Mesenchymal stem cell (in vitro differentiated cells and primary cell): Measurements from ENCODE around the gene BCAS1. TPM values are rescaled to one million over a fixed set of nuclear protein-coding genes. Genes with fewer than 3 reads are reported as not detected.

Source experiments
- DNase-seq: peaks from one replicate; pipeline ENCODE4 v3.0.0-alpha.2; 2013
- H2AFZ ChIP-seq: one replicate; pipeline ENCODE4 v1.6.1; 2013; ENCODE audit warnings: low read depth, mild to moderate bottlenecking, control low read depth, inconsistent platforms, low read length, moderate library complexity
- H2AK5ac ChIP-seq: 2 replicates; pipeline ENCODE4 v1.6.1; 2013; ENCODE audit warnings: low read length, moderate library complexity, mild to moderate bottlenecking, inconsistent platforms; ENCODE audit not compliant: severe bottlenecking
- H2BK120ac ChIP-seq: one replicate; pipeline ENCODE4 v1.6.1; 2013; ENCODE audit warnings: low read depth, mild to moderate bottlenecking, inconsistent platforms, low read length, moderate library complexity
- H2BK12ac ChIP-seq, 2 experiments: one replicate each; pipeline ENCODE4 v1.6.1; 2013; ENCODE audit warnings: inconsistent platforms in 2 of 2, low read length in 2 of 2, mild to moderate bottlenecking in 2 of 2, moderate library complexity in 2 of 2, control low read depth in 1 of 2
- H2BK15ac ChIP-seq: one replicate; pipeline ENCODE4 v1.6.1; 2013; ENCODE audit warnings: mild to moderate bottlenecking, low read depth, inconsistent platforms; ENCODE audit not compliant: poor library complexity, severe bottlenecking
- H2BK5ac ChIP-seq: 2 replicates; pipeline ENCODE4 v1.6.1; 2013; ENCODE audit warnings: low read depth, mild to moderate bottlenecking, low read length, control low read depth, inconsistent platforms; ENCODE audit not compliant: poor library complexity, severe bottlenecking
- H3K14ac ChIP-seq, 2 experiments: one replicate each; pipeline ENCODE4 v1.6.1; 2013; ENCODE audit warnings: inconsistent platforms in 2 of 2, low read length in 2 of 2, control low read depth in 1 of 2, mild to moderate bottlenecking in 1 of 2, moderate library complexity in 1 of 2
- H3K18ac ChIP-seq, 2 experiments: one replicate each; pipeline ENCODE4 v1.6.1; 2013; ENCODE audit warnings: inconsistent platforms in 2 of 2, low read length in 2 of 2, control low read depth in 1 of 2, low read depth in 1 of 2, mild to moderate bottlenecking in 1 of 2
- H3K23ac ChIP-seq, 2 experiments: one replicate each; pipeline ENCODE4 v1.6.1; 2013; ENCODE audit warnings: inconsistent platforms in 2 of 2, low read length in 2 of 2, mild to moderate bottlenecking in 2 of 2, moderate library complexity in 2 of 2, control low read depth in 1 of 2
- H3K27ac ChIP-seq: 2 replicates; pipeline ENCODE4 v1.5.1; 2013; ENCODE audit warnings: mild to moderate bottlenecking, moderate library complexity, low read length, control low read depth, inconsistent platforms; ENCODE audit not compliant: poor library complexity, severe bottlenecking
- H3K27me3 ChIP-seq, 2 experiments: 2 replicates each; pipeline versions ENCODE4 v1.6.1 to v1.7.0; 2013; ENCODE audit warnings: low read length in 2 of 2, mild to moderate bottlenecking in 2 of 2, moderate library complexity in 2 of 2, control low read depth in 1 of 2, inconsistent platforms in 1 of 2; ENCODE audit not compliant: control insufficient read depth in 1 of 2, insufficient read depth in 1 of 2
- H3K36me3 ChIP-seq, 2 experiments: 2 replicates each; pipeline versions ENCODE4 v1.6.1 to v1.7.0; 2013; ENCODE audit warnings: low read length in 2 of 2, control low read depth in 1 of 2, inconsistent platforms in 1 of 2, low read depth in 1 of 2, mild to moderate bottlenecking in 1 of 2; ENCODE audit not compliant: insufficient read depth in 2 of 2, control insufficient read depth in 1 of 2
- H3K4ac ChIP-seq, 2 experiments: one replicate each; pipeline ENCODE4 v1.6.1; 2013; ENCODE audit warnings: inconsistent platforms in 2 of 2, low read length in 2 of 2, mild to moderate bottlenecking in 2 of 2, moderate library complexity in 2 of 2, control low read depth in 1 of 2, low read depth in 1 of 2
- H3K4me1 ChIP-seq: 2 replicates; pipeline ENCODE4 v1.6.1; 2013; ENCODE audit warnings: low read depth, low read length, control low read depth; ENCODE audit not compliant: control insufficient read depth, insufficient read depth
- H3K4me2 ChIP-seq: 2 replicates; pipeline ENCODE4 v1.6.1; 2013; ENCODE audit warnings: low read length, mild to moderate bottlenecking, inconsistent platforms; ENCODE audit not compliant: poor library complexity, severe bottlenecking
- H3K4me3 ChIP-seq, 2 experiments: 2 replicates each; pipeline versions ENCODE4 v1.5.1 to v1.7.0; 2013; ENCODE audit warnings: low read length in 2 of 2, mild to moderate bottlenecking in 2 of 2, control low read depth in 1 of 2, low read depth in 1 of 2; ENCODE audit not compliant: insufficient read depth in 1 of 2
- H3K79me1 ChIP-seq: replicated peaks from 2 replicates; pipeline ENCODE4 v1.6.1; 2013; ENCODE audit warnings: mild to moderate bottlenecking, control low read depth, low read length, inconsistent platforms; ENCODE audit not compliant: poor library complexity, severe bottlenecking
- H3K9ac ChIP-seq: 2 replicates; pipeline ENCODE4 v1.7.0; 2013; ENCODE audit warnings: mild to moderate bottlenecking, low read length, moderate library complexity
- H3K9me3 ChIP-seq: 2 replicates; pipeline ENCODE4 v1.7.0; 2013; ENCODE audit warnings: mild to moderate bottlenecking, low read length; ENCODE audit not compliant: control insufficient read depth
- H4K8ac ChIP-seq: one replicate; pipeline ENCODE4 v1.6.1; 2013; ENCODE audit warnings: inconsistent platforms, mild to moderate bottlenecking, low read length, moderate library complexity
- H4K91ac ChIP-seq: one replicate; pipeline ENCODE4 v1.6.1; 2013; ENCODE audit warnings: mild to moderate bottlenecking, low read length, inconsistent platforms
- WGBS: methylation state at CpG from one replicate; pipeline ENCODE4 v1.1.7; 2013; ENCODE audit warnings: mixed read lengths; 5-methylcytosine and 5-hydroxymethylcytosine counted together
- small RNA-seq: library from polyadenylated mRNA; stranded (forward); fragments of <200 nt; extraction: miRNeasy Mini kit (QIAGEN cat#:217004); gene quantifications from one replicate; pipeline ENCODE3, GENCODE V24; 2013; ENCODE audit warnings: low read depth

Gene BCAS1

GRCh38 chr20:53895385-53895755 is 175.0 kb downstream of the BCAS1 start:
- no peak for DNase-seq
- H3K23ac ChIP-seq, result no peak overlapping the region
- no peak overlapping the region for H3K4me3 ChIP-seq
- H2BK5ac ChIP-seq, result no peak overlapping the region
- H2AFZ ChIP-seq, result no peak overlapping the region
- WGBS, result 89% methylated on average over 4 of the region's 4 CpGs
- peaks cover 13% of the 10 kb centered on the region for H3K4me1 ChIP-seq
- no peak overlapping the region for H2BK12ac ChIP-seq
- no peak overlapping the region for H3K27ac ChIP-seq
- no peak overlapping the region for H3K14ac ChIP-seq
- H3K79me1 ChIP-seq, result no peaks in the 10 kb centered on the region
- no peak overlapping the region for H4K91ac ChIP-seq
- no peak overlapping the region for H4K8ac ChIP-seq
- no peak overlapping the region for H3K4ac ChIP-seq
- no peak overlapping the region for H2BK120ac ChIP-seq
- H2BK15ac ChIP-seq, result no peak overlapping the region
- no peak overlapping the region for H3K4me2 ChIP-seq
- peaks cover 0 to 2% of the 10 kb centered on the region in 2 experiments for H3K36me3 ChIP-seq
- peaks cover 7% of the 10 kb centered on the region for H3K9me3 ChIP-seq
- no peak overlapping the region for H2AK5ac ChIP-seq
- H3K9ac ChIP-seq, result no peak overlapping the region
- H3K27me3 ChIP-seq, result no peaks in the 10 kb centered on the region
- no peak overlapping the region for H3K18ac ChIP-seq

- no peak for DNase-seq
- Histone ChIP-seq H2AK5ac (no peak overlapping the region), H3K4me1 (peaks cover 12% of the 10 kb centered on the region), H3K14ac (no peak overlapping the region), H2BK120ac (no peak overlapping the region), H4K91ac (no peak overlapping the region), H3K18ac (peak overlapping the region in 1 of 2 experiments; percentile 16), H2BK12ac (peak overlapping the region in 1 of 2 experiments; percentile 57), H3K9ac (no peak overlapping the region), H3K4ac (no peak overlapping the region), H3K27me3 (no peaks in the 10 kb centered on the region), H3K9me3 (peaks cover 8% of the 10 kb centered on the region), H3K79me1 (no peaks in the 10 kb centered on the region), H3K23ac (no peak overlapping the region), H2AFZ (no peak overlapping the region), H2BK15ac (no peak overlapping the region), H3K4me2 (no peak overlapping the region), H3K27ac (no peak overlapping the region), H4K8ac (no peak overlapping the region), H2BK5ac (no peak overlapping the region), H3K4me3 (no peak overlapping the region), H3K36me3 (peaks cover 0 to 2% of the 10 kb centered on the region in 2 experiments)
- 96% methylated on average over 5 of the region's 8 CpGs for WGBS
These were observed 175.5 kb downstream of the BCAS1 start for GRCh38 chr20:53894707-53895384.

Small RNAs within 50 kb of the gene (small RNA-seq; reads per million reads assigned to genes)
- not detected for gene MIR4756
